HEK293 (cell line): Measurements from ENCODE around the gene PTTG1.

ENCODE experiments used
- BCL11A ChIP-seq: fragments of 450-650 bp; formaldehyde crosslinking; IDR thresholded peaks from 2 replicates; pipeline ENCODE4 v1.5.1; 2016; ENCODE audit warnings: low read depth, missing biosample characterization, missing genetic modification characterization
- BCL11B ChIP-seq: fragments of 450-650 bp; formaldehyde crosslinking; IDR thresholded peaks from 2 replicates; pipeline ENCODE4 v1.5.1; 2016; ENCODE audit warnings: low read depth, missing biosample characterization, missing genetic modification characterization
- CTCF ChIP-seq: fragments of 450-650 bp; formaldehyde crosslinking; IDR thresholded peaks from 2 replicates; pipeline ENCODE4 v1.5.1; 2016; ENCODE audit warnings: missing biosample characterization, missing genetic modification characterization
- ELK4 ChIP-seq: IDR thresholded peaks from 2 replicates; pipeline ENCODE4 v1.6.1; 2011; ENCODE audit warnings: mild to moderate bottlenecking, low read depth, low read length, borderline replicate concordance
- HOXA7 ChIP-seq: sonication (generic); formaldehyde crosslinking; IDR thresholded peaks from 2 replicates; pipeline ENCODE4 v1.8.1; 2022; ENCODE audit warnings: missing genetic modification reagents, borderline replicate concordance
- KLF8 ChIP-seq: fragments of 450-650 bp; formaldehyde crosslinking; IDR thresholded peaks from 2 replicates; pipeline ENCODE4 v1.5.1; 2016; ENCODE audit warnings: missing biosample characterization, missing genetic modification characterization
- MZF1 ChIP-seq: fragments of 450-650 bp; formaldehyde crosslinking; IDR thresholded peaks from 2 replicates; pipeline ENCODE4 v1.5.1; 2017; ENCODE audit warnings: missing biosample characterization, missing genetic modification characterization, borderline replicate concordance
- OSR2 ChIP-seq: fragments of 450-650 bp; formaldehyde crosslinking; IDR thresholded peaks from 2 replicates; pipeline ENCODE4 v1.5.1; 2016; ENCODE audit warnings: missing biosample characterization, missing genetic modification characterization
- OVOL3 ChIP-seq: fragments of 450-650 bp; formaldehyde crosslinking; IDR thresholded peaks from 2 replicates; pipeline ENCODE4 v1.5.1; 2016; ENCODE audit warnings: missing biosample characterization, missing genetic modification characterization
- PRDM4 ChIP-seq: fragments of 450-650 bp; formaldehyde crosslinking; IDR thresholded peaks from 2 replicates; pipeline ENCODE4 v1.5.1; 2017; ENCODE audit warnings: missing biosample characterization, missing genetic modification characterization
- SP3 ChIP-seq: fragments of 450-650 bp; formaldehyde crosslinking; IDR thresholded peaks from 2 replicates; pipeline ENCODE4 v1.5.1; 2016; ENCODE audit warnings: missing biosample characterization, missing genetic modification characterization
- TCF7L2 ChIP-seq: IDR thresholded peaks from 2 replicates; pipeline ENCODE4 v1.6.1; 2011; ENCODE audit warnings: low read depth, mild to moderate bottlenecking, inconsistent platforms, low read length, moderate library complexity, borderline replicate concordance
- ZBTB26 ChIP-seq: fragments of 450-650 bp; formaldehyde crosslinking; optimal IDR thresholded peaks from 2 replicates; pipeline ENCODE3; 2016; ENCODE audit warnings: missing biosample characterization, mild to moderate bottlenecking, missing genetic modification characterization
- ZFP69B ChIP-seq: fragments of 450-650 bp; formaldehyde crosslinking; IDR thresholded peaks from 2 replicates; pipeline ENCODE4 v1.5.1; 2016; ENCODE audit warnings: missing biosample characterization, missing genetic modification characterization
- ZNF138 ChIP-seq: fragments of 450-650 bp; formaldehyde crosslinking; IDR thresholded peaks from 2 replicates; pipeline ENCODE4 v1.5.1; 2016; ENCODE audit warnings: missing biosample characterization, missing genetic modification characterization, borderline replicate concordance
- ZNF148 ChIP-seq: fragments of 450-650 bp; formaldehyde crosslinking; IDR thresholded peaks from 2 replicates; pipeline ENCODE4 v1.5.0; 2017; ENCODE audit warnings: missing biosample characterization, missing genetic modification characterization, borderline replicate concordance
- ZNF19 ChIP-seq: fragments of 450-650 bp; formaldehyde crosslinking; IDR thresholded peaks from 2 replicates; pipeline ENCODE4; 2016; ENCODE audit warnings: missing biosample characterization, missing genetic modification characterization, low read depth
- ZNF274 ChIP-seq, 2 experiments: fragments of 200-500 bp in 1 of 2; fragments of 450-650 bp in 1 of 2; sonication (Bioruptor generic) in 1 of 2; formaldehyde crosslinking in 1 of 2; IDR thresholded peaks; 2 replicates each; pipeline versions ENCODE4 v1.5.1 to v1.6.1; 2014 to 2016; ENCODE audit warnings: borderline replicate concordance in 1 of 2, inconsistent platforms in 1 of 2, low read length in 1 of 2, missing biosample characterization in 1 of 2, missing genetic modification characterization in 1 of 2
- ZNF311 ChIP-seq: fragments of 450-650 bp; formaldehyde crosslinking; IDR thresholded peaks from 2 replicates; pipeline ENCODE4 v1.5.1; 2017; ENCODE audit warnings: missing biosample characterization, missing genetic modification characterization, borderline replicate concordance
- ZNF324 ChIP-seq: fragments of 450-650 bp; formaldehyde crosslinking; IDR thresholded peaks from 2 replicates; pipeline ENCODE4 v1.5.1; 2016; ENCODE audit warnings: missing biosample characterization, missing genetic modification characterization
- ZNF354C ChIP-seq: fragments of 450-650 bp; formaldehyde crosslinking; IDR thresholded peaks from 2 replicates; pipeline ENCODE4 v1.5.1; 2016; ENCODE audit warnings: missing biosample characterization, missing genetic modification characterization, low read depth, borderline replicate concordance
- ZNF426 ChIP-seq: fragments of 450-650 bp; formaldehyde crosslinking; IDR thresholded peaks from 2 replicates; pipeline ENCODE4 v1.5.1; 2017; ENCODE audit warnings: missing biosample characterization, missing genetic modification characterization, mild to moderate bottlenecking, inconsistent platforms, moderate library complexity
- ZNF433 ChIP-seq: fragments of 450-650 bp; formaldehyde crosslinking; IDR thresholded peaks from 2 replicates; pipeline ENCODE4 v1.5.1; 2016; ENCODE audit warnings: missing biosample characterization, missing genetic modification characterization, low read depth
- ZNF48 ChIP-seq: fragments of 450-650 bp; formaldehyde crosslinking; IDR thresholded peaks from 2 replicates; pipeline ENCODE4 v1.5.1; 2016; ENCODE audit warnings: missing biosample characterization, missing genetic modification characterization
- ZNF514 ChIP-seq: fragments of 450-650 bp; formaldehyde crosslinking; IDR thresholded peaks from 2 replicates; pipeline ENCODE4 v1.5.1; 2016; ENCODE audit warnings: missing biosample characterization, missing genetic modification characterization
- ZNF558 ChIP-seq: fragments of 450-650 bp; formaldehyde crosslinking; IDR thresholded peaks from 2 replicates; pipeline ENCODE4 v1.5.1; 2016; ENCODE audit warnings: missing biosample characterization, missing genetic modification characterization
- ZNF600 ChIP-seq: fragments of 450-650 bp; formaldehyde crosslinking; IDR thresholded peaks from 2 replicates; pipeline ENCODE4 v1.5.1; 2016; ENCODE audit warnings: missing biosample characterization, missing genetic modification characterization
- ZNF654 ChIP-seq: fragments of 450-650 bp; formaldehyde crosslinking; IDR thresholded peaks from 2 replicates; pipeline ENCODE4 v1.5.1; 2016; ENCODE audit warnings: low read depth, missing biosample characterization, missing genetic modification characterization
- ZNF701 ChIP-seq: fragments of 450-650 bp; formaldehyde crosslinking; IDR thresholded peaks from 2 replicates; pipeline ENCODE4 v1.5.1; 2016; ENCODE audit warnings: missing biosample characterization, missing genetic modification characterization
- ZNF791 ChIP-seq: fragments of 450-650 bp; formaldehyde crosslinking; IDR thresholded peaks from 2 replicates; pipeline ENCODE4 v1.5.1; 2016; ENCODE audit warnings: missing biosample characterization, missing genetic modification characterization

PTTG1 gene

GRCh38 chr5:160399402-160400353, 22.0 kb upstream of the PTTG1 start, which contains the start of gene FAM200C (continued):
- TF ChIP-seq ELK4 (no peak), ZFP69B (tag by site-specific recombination) (0 out of 2 replicates have a peak, but pooled peaks have one; percentile 60), OSR2 (tag by site-specific recombination) (no peak), ZBTB26 (tag by site-specific recombination) (peak; percentile 29), ZNF19 (tag by site-specific recombination) (no peak), ZNF354C (tag by site-specific recombination) (no peak), BCL11B (tag by site-specific recombination) (no peak), ZNF426 (tag by site-specific recombination) (no peak), ZNF514 (tag by site-specific recombination) (no peak), MZF1 (tag by site-specific recombination) (peak; percentile 29; the same call in 1 of the 2 replicates), ZNF138 (tag by site-specific recombination) (no peak), OVOL3 (tag by site-specific recombination) (peak; percentile 73), HOXA7 (CRISPR knock-in tag) (no peak), ZNF654 (tag by site-specific recombination) (no peak), PRDM4 (tag by site-specific recombination) (no peak), ZNF600 (tag by site-specific recombination) (peak; percentile 85), TCF7L2 (no peak), ZNF791 (tag by site-specific recombination) (no peak), ZNF148 (no peak), ZNF324 (tag by site-specific recombination) (no peak), CTCF (no peak), SP3 (tag by site-specific recombination) (peak; percentile 62), ZNF311 (tag by site-specific recombination) (no peak), ZNF48 (tag by site-specific recombination) (no peak), ZNF433 (no peak), KLF8 (tag by site-specific recombination) (peak; percentile 77; the same call in 1 of the 2 replicates), ZNF274 (IDR thresholded peaks at IDR 0.05; ENCODE audit: low read length) (no peak), ZNF274 (tag by site-specific recombination; IDR thresholded peaks at IDR 0.05; ENCODE audit: borderline replicate concordance) (no peak), ZNF701 (tag by site-specific recombination) (no peak), ZNF558 (tag by site-specific recombination) (no peak), BCL11A (tag by site-specific recombination) (no peak)
